ENCODE results near the gene SH3D19. TPM values are rescaled to one million over a fixed set of nuclear protein-coding genes. Genes with fewer than 3 reads are reported as not detected.

Gene SH3D19
- total RNA-seq, 6 donors from 2014 or later = 91.2 to 225 (median 103) TPM

DNA sequence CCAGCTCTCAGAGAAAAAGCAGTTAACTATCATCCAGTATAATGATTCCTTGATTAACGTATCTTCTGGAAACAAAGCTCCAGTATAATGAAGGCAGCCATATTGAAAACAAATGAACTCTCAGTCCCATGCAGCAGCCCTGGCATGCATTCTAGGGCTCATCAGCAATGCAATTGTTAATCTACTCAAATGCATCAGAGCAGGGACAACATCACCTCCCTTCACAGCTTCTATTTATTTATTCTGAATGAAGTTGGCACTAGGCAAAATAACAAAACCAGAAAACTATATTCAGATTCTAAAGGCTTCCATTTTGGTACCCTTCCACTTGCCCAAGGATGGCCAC is 11.4 kb downstream of the SH3D19 start:
- Histone ChIP-seq H3K36me3 (peaks cover 0 to under 1% (median 0%) of the 10 kb centered on the region in 4 donors), H3K4me3 (no peak overlapping the region), H3K27ac (no peak overlapping the region), H3K27me3 (no peaks in the 10 kb centered on the region), H3K4me1 (peaks cover 19 to 27% (median 24%) of the 10 kb centered on the region in 4 donors), H3K9me3 (no peaks in the 10 kb centered on the region)
- DNase-seq = no peak
- WGBS, 2 donors = 86 to 94% methylated on average over 1 of the region's 1 CpG
- TF ChIP-seq POLR2AphosphoS5 (IDR thresholded peaks at IDR 0.05) (no peak), POLR2A (IDR thresholded peaks at IDR 0.05) (no peak), EP300 (IDR thresholded peaks at IDR 0.05) (no peak)
- TF ChIP-seq, protein P1, sequence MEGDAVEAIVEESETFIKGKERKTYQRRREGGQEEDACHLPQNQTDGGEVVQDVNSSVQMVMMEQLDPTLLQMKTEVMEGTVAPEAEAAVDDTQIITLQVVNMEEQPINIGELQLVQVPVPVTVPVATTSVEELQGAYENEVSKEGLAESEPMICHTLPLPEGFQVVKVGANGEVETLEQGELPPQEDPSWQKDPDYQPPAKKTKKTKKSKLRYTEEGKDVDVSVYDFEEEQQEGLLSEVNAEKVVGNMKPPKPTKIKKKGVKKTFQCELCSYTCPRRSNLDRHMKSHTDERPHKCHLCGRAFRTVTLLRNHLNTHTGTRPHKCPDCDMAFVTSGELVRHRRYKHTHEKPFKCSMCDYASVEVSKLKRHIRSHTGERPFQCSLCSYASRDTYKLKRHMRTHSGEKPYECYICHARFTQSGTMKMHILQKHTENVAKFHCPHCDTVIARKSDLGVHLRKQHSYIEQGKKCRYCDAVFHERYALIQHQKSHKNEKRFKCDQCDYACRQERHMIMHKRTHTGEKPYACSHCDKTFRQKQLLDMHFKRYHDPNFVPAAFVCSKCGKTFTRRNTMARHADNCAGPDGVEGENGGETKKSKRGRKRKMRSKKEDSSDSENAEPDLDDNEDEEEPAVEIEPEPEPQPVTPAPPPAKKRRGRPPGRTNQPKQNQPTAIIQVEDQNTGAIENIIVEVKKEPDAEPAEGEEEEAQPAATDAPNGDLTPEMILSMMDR (IDR thresholded peaks at IDR 0.05) = no peak
- ATAC-seq (ENCODE audit: low FRiP score in 2 of 2) = no peak

DNA sequence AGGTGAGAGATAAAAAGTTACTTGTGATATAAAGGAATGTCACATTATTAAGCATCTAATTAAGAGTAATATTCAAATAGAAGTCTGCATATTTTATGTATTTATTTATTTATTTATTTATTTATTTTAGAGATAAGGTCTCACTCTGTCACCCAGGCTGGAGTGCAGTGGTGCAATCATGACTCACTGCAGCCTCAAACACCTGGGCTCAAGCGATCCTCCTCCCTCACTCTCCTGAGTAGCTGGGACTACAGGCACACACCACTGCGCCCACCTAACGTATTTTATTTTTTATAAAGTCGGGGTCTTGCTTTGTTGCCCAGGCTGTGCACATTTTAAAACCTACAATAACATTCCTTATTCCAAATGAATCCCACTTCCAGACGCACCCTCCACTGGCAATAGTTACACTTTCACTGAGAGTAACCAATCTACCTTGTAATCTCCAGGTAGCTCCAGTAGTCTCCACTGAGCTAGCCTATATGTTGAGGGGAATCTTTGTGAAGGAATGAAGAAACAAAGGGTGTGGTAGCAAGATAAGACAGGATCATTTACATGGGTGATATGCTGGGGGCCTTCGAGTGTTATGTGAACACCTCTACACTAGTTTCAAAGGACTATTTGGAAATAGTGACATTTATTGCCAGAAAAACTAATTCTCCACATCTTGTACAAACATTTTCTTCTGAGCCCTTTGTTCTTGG is 11.9 kb downstream of the SH3D19 start:
- 92 to 93% methylated on average over 6 of the region's 6 CpGs for WGBS, 2 donors

GRCh38 chr4:151310124-151310728 is 15.2 kb downstream of the SH3D19 start:
- Histone ChIP-seq H3K4me3 (no peak overlapping the region), H3K36me3 (peaks cover 0 to 3% (median 0%) of the 10 kb centered on the region in 4 donors), H3K9me3 (no peaks in the 10 kb centered on the region), H3K27ac (no peak overlapping the region), H3K27me3 (no peaks in the 10 kb centered on the region), H3K4me1 (peaks cover 10 to 17% (median 15%) of the 10 kb centered on the region in 4 donors)
- TF ChIP-seq EP300 (IDR thresholded peaks at IDR 0.05) = no peak
- 88 to 90% methylated on average over 5 of the region's 5 CpGs for WGBS, 2 donors
- ATAC-seq (ENCODE audit: low FRiP score in 2 of 2) = no peak
- DNase-seq = no peak

More for the DNA sequence above, 11.9 kb downstream of the SH3D19 start:
- Histone ChIP-seq H3K4me3 (no peak overlapping the region), H3K4me1 (peaks cover 19 to 27% (median 24%) of the 10 kb centered on the region in 4 donors), H3K36me3 (peaks cover 0 to 3% (median 0%) of the 10 kb centered on the region in 4 donors), H3K9me3 (no peaks in the 10 kb centered on the region), H3K27me3 (no peaks in the 10 kb centered on the region), H3K27ac (no peak overlapping the region)
- DNase-seq (no peak), ATAC-seq (ENCODE audit: low FRiP score in 2 of 2) (no peak)
- TF ChIP-seq, protein P1 (IDR thresholded peaks at IDR 0.05) = no peak
- no peak for TF ChIP-seq POLR2A (IDR thresholded peaks at IDR 0.05)
- TF ChIP-seq EP300 (IDR thresholded peaks at IDR 0.05) = no peak
- no peak for TF ChIP-seq POLR2AphosphoS5 (IDR thresholded peaks at IDR 0.05)

GRCh38 chr4:151304755-151305154 is 20.6 kb downstream of the SH3D19 start:
- TF ChIP-seq POLR2A (IDR thresholded peaks at IDR 0.05) (no peak), EP300 (IDR thresholded peaks at IDR 0.05) (no peak), POLR2AphosphoS5 (IDR thresholded peaks at IDR 0.05) (no peak)
- TF ChIP-seq, protein P1 (IDR thresholded peaks at IDR 0.05) = no peak
- Histone ChIP-seq H3K27ac (peak overlapping the region in 1 of 4 donors; percentile 23), H3K4me3 (no peak overlapping the region), H3K4me1 (peaks cover 0 to 18% (median 3%) of the 10 kb centered on the region in 4 donors), H3K9me3 (no peaks in the 10 kb centered on the region), H3K36me3 (peaks cover 0 to 3% (median 0%) of the 10 kb centered on the region in 4 donors), H3K27me3 (no peaks in the 10 kb centered on the region)
- ATAC-seq (ENCODE audit: low FRiP score in 2 of 2) (no peak), DNase-seq (no peak)

- no peak for TF ChIP-seq POLR2A (IDR thresholded peaks at IDR 0.05)
- no peak for TF ChIP-seq POLR2AphosphoS5 (IDR thresholded peaks at IDR 0.05)
- TF ChIP-seq EP300 (IDR thresholded peaks at IDR 0.05) = no peak
- TF ChIP-seq, protein P1 (IDR thresholded peaks at IDR 0.05) = no peak
- ATAC-seq (ENCODE audit: low FRiP score in 2 of 2) = no peak
Measured at GRCh38 chr4:151304226-151304625, 21.2 kb downstream of the SH3D19 start.

More at GRCh38 chr4:151304226-151304625, 21.2 kb downstream of the SH3D19 start:
- Histone ChIP-seq H3K4me3 (no peak overlapping the region), H3K27me3 (no peaks in the 10 kb centered on the region), H3K36me3 (peaks cover 0 to 3% (median 0%) of the 10 kb centered on the region in 4 donors), H3K9me3 (no peaks in the 10 kb centered on the region), H3K4me1 (peaks cover 0 to 18% (median 3%) of the 10 kb centered on the region in 4 donors), H3K27ac (peak overlapping the region in 1 of 4 donors; percentile 23)
- no peak for DNase-seq
